Esophagus squamous epithelium (tissue), 4 donors: ENCODE results near the gene NECTIN2.

ENCODE experiments used
- CTCF ChIP-seq, 6 experiments: fragments of 450-650 bp in 4 of 6; fragments of 200-600 bp in 2 of 6; sonication (generic) in 2 of 6; IDR thresholded peaks; one replicate each; pipeline ENCODE4 v1.5.1; 2016 to 2019; ENCODE audit warnings: antibody characterized with exemption in 6 of 6, mild to moderate bottlenecking in 4 of 6, moderate library complexity in 4 of 6
- POLR2A ChIP-seq, 4 donors: fragments of 450-650 bp; IDR thresholded peaks; one replicate each; pipeline ENCODE4 v1.6.1; 2017; ENCODE audit warnings: antibody characterized with exemption in 4 of 4, mild to moderate bottlenecking in 4 of 4, moderate library complexity in 3 of 4

- TF ChIP-seq CTCF (IDR thresholded peaks at IDR 0.05) (no peak), POLR2A (IDR thresholded peaks at IDR 0.05) (no peak)
These were observed 48.8 kb downstream of the NECTIN2 start for GRCh38 chr19:44894946-44895345.
